Measurements from ENCODE around the gene SKOR2. TPM values are rescaled to one million over a fixed set of nuclear protein-coding genes. Genes with fewer than 3 reads are reported as not detected.
"Not testable (repeated sequence)": the region's sequence is repeated elsewhere in the genome, so short reads cannot be mapped to it uniquely, and the experiment has no call there.

SKOR2 gene
- total RNA-seq, 1 donor from 2014 or later = not detected

DNA sequence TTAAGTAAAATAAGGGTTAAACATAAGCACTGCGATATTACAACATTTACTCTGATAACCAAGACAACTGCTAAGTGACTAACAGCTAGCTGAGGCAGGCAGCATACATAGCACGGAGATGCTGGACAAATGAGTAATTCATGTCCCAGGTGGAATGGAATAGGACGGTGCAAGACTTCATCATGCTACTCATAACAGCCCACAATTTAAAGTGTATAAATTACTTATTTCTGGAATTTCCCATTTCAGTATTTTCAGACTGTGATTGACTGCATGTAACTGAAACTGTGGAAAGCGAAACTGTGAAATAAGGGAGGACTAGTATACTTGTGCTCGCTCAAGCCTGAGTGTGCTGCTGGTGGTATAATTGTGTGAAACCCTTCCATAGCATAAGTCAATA, 88.2 kb downstream of the SKOR2 start:
- H3K36me3 ChIP-seq = no peaks in the 10 kb centered on the region
- DNase-seq = no peak
- no peaks in the 10 kb centered on the region for H3K9me3 ChIP-seq (replicated peaks)
- no peak overlapping the region for H3K4me3 ChIP-seq
- no peaks in the 10 kb centered on the region for H3K27me3 ChIP-seq (ENCODE audit: low read depth)
- H3K27ac ChIP-seq (replicated peaks) = no peak overlapping the region
- TF ChIP-seq, protein P1, sequence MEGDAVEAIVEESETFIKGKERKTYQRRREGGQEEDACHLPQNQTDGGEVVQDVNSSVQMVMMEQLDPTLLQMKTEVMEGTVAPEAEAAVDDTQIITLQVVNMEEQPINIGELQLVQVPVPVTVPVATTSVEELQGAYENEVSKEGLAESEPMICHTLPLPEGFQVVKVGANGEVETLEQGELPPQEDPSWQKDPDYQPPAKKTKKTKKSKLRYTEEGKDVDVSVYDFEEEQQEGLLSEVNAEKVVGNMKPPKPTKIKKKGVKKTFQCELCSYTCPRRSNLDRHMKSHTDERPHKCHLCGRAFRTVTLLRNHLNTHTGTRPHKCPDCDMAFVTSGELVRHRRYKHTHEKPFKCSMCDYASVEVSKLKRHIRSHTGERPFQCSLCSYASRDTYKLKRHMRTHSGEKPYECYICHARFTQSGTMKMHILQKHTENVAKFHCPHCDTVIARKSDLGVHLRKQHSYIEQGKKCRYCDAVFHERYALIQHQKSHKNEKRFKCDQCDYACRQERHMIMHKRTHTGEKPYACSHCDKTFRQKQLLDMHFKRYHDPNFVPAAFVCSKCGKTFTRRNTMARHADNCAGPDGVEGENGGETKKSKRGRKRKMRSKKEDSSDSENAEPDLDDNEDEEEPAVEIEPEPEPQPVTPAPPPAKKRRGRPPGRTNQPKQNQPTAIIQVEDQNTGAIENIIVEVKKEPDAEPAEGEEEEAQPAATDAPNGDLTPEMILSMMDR (IDR thresholded peaks at IDR 0.05; ENCODE audit: borderline replicate concordance) = no peak
- H3K4me1 ChIP-seq = peaks cover 4% of the 10 kb centered on the region
- intact Hi-C loops (cut with micrococcal nuclease) = no loop called here

DNA sequence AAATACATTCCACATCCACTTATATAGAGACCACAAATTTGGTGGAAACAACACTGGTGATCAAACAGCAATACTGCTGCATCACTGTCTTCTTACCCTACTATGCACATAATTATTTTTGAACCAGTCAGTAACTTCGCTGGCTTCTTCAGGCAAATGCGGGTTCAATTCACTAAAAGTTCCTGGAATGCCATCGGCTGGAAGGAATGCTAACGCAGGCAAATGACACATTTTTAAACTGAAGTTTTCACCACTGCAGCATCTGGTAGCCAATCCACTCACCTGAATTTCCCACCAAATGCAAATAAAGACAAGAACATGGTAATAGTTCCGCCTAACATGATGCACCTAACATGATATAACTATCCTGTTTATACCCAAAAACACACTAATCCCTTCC, 91.2 kb downstream of the SKOR2 start:
- no peak for DNase-seq
- peaks cover 2% of the 10 kb centered on the region for H3K36me3 ChIP-seq
- H3K27ac ChIP-seq (replicated peaks) = no peak overlapping the region
- H3K9me3 ChIP-seq (replicated peaks) = no peaks in the 10 kb centered on the region
- no peaks in the 10 kb centered on the region for H3K27me3 ChIP-seq (ENCODE audit: low read depth)
- intact Hi-C loops (cut with micrococcal nuclease) = no loop called here
- TF ChIP-seq, protein P1 (IDR thresholded peaks at IDR 0.05; ENCODE audit: borderline replicate concordance) = no peak
- H3K4me1 ChIP-seq = no peaks in the 10 kb centered on the region
- no peak overlapping the region for H3K4me3 ChIP-seq

DNA sequence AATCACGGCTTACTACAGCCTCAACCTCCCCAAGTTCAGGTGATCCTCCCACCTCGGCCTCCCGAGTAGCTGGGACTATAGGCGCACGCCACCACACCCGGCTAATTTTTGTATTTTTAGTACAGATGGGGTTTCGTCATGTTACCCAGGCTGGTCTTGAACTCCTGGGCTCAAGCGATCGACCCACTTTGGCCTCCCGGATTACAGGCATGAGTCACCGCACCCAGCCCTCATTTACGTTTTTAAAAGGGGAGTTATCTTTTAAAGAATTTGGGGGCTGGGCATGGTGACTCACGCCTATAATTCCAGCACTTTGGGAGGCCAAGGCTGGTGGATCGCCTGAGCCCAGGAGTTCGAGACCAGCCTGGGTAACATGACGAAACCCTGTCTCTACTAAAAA, 93.1 kb downstream of the SKOR2 start:
- H3K9me3 ChIP-seq (replicated peaks); DNase-seq; H3K4me3 ChIP-seq; H3K27ac ChIP-seq (replicated peaks); H3K4me1 ChIP-seq; H3K27me3 ChIP-seq (ENCODE audit: low read depth); intact Hi-C loops (cut with micrococcal nuclease): not testable (repeated sequence)
- peaks cover 20% of the 10 kb centered on the region for H3K36me3 ChIP-seq

Other genes with a start within 250 kb of the SKOR2 start
- gene ELOA2, start 216.0 kb downstream of the SKOR2 start, total RNA-seq = not detected
- gene HDHD2, start 101.2 kb downstream of the SKOR2 start, total RNA-seq = 42.3 TPM
- gene IER3IP1, start 75.3 kb downstream of the SKOR2 start, total RNA-seq = 9.6 TPM

All from left ventricle myocardium inferior (tissue), 1 donor.